Muscle layer of duodenum (tissue), 2 donors: ENCODE measurements around the gene PIGO.
A peak's percentile ranks its signal among the peaks of the same experiment; 100 is the strongest.

Source experiments
- H3K27ac ChIP-seq: one replicate; pipeline ENCODE4 v1.7.0; 2013; ENCODE audit warnings: mild to moderate bottlenecking, low read length
- H3K27me3 ChIP-seq: one replicate; pipeline ENCODE4 v1.7.0; 2013; ENCODE audit warnings: low read depth, mild to moderate bottlenecking, control low read depth, low read length
- H3K36me3 ChIP-seq, 2 donors: one replicate each; pipeline ENCODE4 v1.7.0; 2013; ENCODE audit warnings: low read length in 2 of 2, control low read depth in 1 of 2, mild to moderate bottlenecking in 1 of 2; ENCODE audit not compliant: insufficient read depth in 2 of 2, control insufficient read depth in 1 of 2
- H3K4me1 ChIP-seq, 2 donors: one replicate each; pipeline ENCODE4 v1.7.0; 2013; ENCODE audit warnings: low read length in 2 of 2, mild to moderate bottlenecking in 2 of 2, control low read depth in 1 of 2, moderate library complexity in 1 of 2; ENCODE audit not compliant: insufficient read depth in 2 of 2, control insufficient read depth in 1 of 2
- H3K4me3 ChIP-seq, 2 donors: one replicate each; pipeline ENCODE4 v1.7.0; 2013; ENCODE audit warnings: low read length in 2 of 2, low read depth in 1 of 2, mild to moderate bottlenecking in 1 of 2
- H3K9me3 ChIP-seq, 2 donors: one replicate each; pipeline ENCODE4 v1.7.0; 2013; ENCODE audit warnings: low read length in 2 of 2, control low read depth in 1 of 2, mild to moderate bottlenecking in 1 of 2; ENCODE audit not compliant: control insufficient read depth in 1 of 2
- donor health status: healthy.

Gene PIGO

GRCh38 chr9:35114113-35114839 is 17.9 kb upstream of the PIGO start:
- H3K27ac ChIP-seq = peak overlapping the region; percentile 95
- H3K9me3 ChIP-seq = no peaks in the 10 kb centered on the region
- H3K4me3 ChIP-seq = peak overlapping the region; percentile 83 to 86
- peaks cover 0 to 4% of the 10 kb centered on the region in 2 donors for H3K36me3 ChIP-seq
- H3K4me1 ChIP-seq = peaks cover 30 to 52% of the 10 kb centered on the region in 2 donors
- H3K27me3 ChIP-seq = no peaks in the 10 kb centered on the region

GRCh38 chr9:35112257-35113020 is 16.0 kb upstream of the PIGO start:
- Histone ChIP-seq H3K9me3 (no peaks in the 10 kb centered on the region), H3K27ac (peak overlapping the region; percentile 86), H3K4me3 (peak overlapping the region in 1 of 2 donors; percentile 76), H3K36me3 (peaks cover 0 to 18% of the 10 kb centered on the region in 2 donors), H3K4me1 (peaks cover 30 to 52% of the 10 kb centered on the region in 2 donors), H3K27me3 (no peaks in the 10 kb centered on the region)

GRCh38 chr9:35111001-35111933 is 14.9 kb upstream of the PIGO start:
- Histone ChIP-seq H3K27me3 (no peaks in the 10 kb centered on the region), H3K9me3 (no peaks in the 10 kb centered on the region), H3K4me3 (peak overlapping the region; percentile 76 to 77), H3K27ac (peak overlapping the region; percentile 89), H3K4me1 (peaks cover 30 to 52% of the 10 kb centered on the region in 2 donors), H3K36me3 (peaks cover 7 to 29% of the 10 kb centered on the region in 2 donors)

GRCh38 chr9:35110327-35110761 is 14.0 kb upstream of the PIGO start:
- H3K27ac ChIP-seq = peak overlapping the region; percentile 89
- no peaks in the 10 kb centered on the region for H3K9me3 ChIP-seq
- H3K36me3 ChIP-seq = peaks cover 14 to 38% of the 10 kb centered on the region in 2 donors
- peaks cover 30 to 49% of the 10 kb centered on the region in 2 donors for H3K4me1 ChIP-seq
- no peaks in the 10 kb centered on the region for H3K27me3 ChIP-seq
- H3K4me3 ChIP-seq = peak overlapping the region; percentile 76 to 77

GRCh38 chr9:35108946-35109575 is 12.7 kb upstream of the PIGO start:
- Histone ChIP-seq H3K9me3 (no peaks in the 10 kb centered on the region), H3K27ac (no peak overlapping the region), H3K4me1 (peaks cover 22 to 37% of the 10 kb centered on the region in 2 donors), H3K36me3 (peaks cover 22 to 47% of the 10 kb centered on the region in 2 donors), H3K4me3 (no peak overlapping the region), H3K27me3 (no peaks in the 10 kb centered on the region)

GRCh38 chr9:35108461-35108860 is 12.1 kb upstream of the PIGO start:
- H3K36me3 ChIP-seq = peaks cover 22 to 47% of the 10 kb centered on the region in 2 donors
- no peak overlapping the region for H3K27ac ChIP-seq
- H3K4me1 ChIP-seq = peaks cover 20 to 34% of the 10 kb centered on the region in 2 donors
- no peaks in the 10 kb centered on the region for H3K9me3 ChIP-seq
- H3K4me3 ChIP-seq = no peak overlapping the region
- H3K27me3 ChIP-seq = no peaks in the 10 kb centered on the region

GRCh38 chr9:35107297-35108290 is 11.2 kb upstream of the PIGO start:
- no peaks in the 10 kb centered on the region for H3K9me3 ChIP-seq
- H3K27me3 ChIP-seq = no peaks in the 10 kb centered on the region
- no peak overlapping the region for H3K4me3 ChIP-seq
- H3K4me1 ChIP-seq = peaks cover 17 to 32% of the 10 kb centered on the region in 2 donors
- no peak overlapping the region for H3K27ac ChIP-seq
- H3K36me3 ChIP-seq = peaks cover 22 to 47% of the 10 kb centered on the region in 2 donors

- H3K9me3 ChIP-seq = no peaks in the 10 kb centered on the region
- H3K27ac ChIP-seq = no peak overlapping the region
- no peak overlapping the region for H3K4me3 ChIP-seq
- peaks cover 18 to 34% of the 10 kb centered on the region in 2 donors for H3K4me1 ChIP-seq
- peaks cover 22 to 46% of the 10 kb centered on the region in 2 donors for H3K36me3 ChIP-seq
- H3K27me3 ChIP-seq = no peaks in the 10 kb centered on the region
Observed at GRCh38 chr9:35106343-35106730, 9.9 kb upstream of the PIGO start.

GRCh38 chr9:35105571-35106342 is 9.4 kb upstream of the PIGO start:
- Histone ChIP-seq H3K9me3 (no peaks in the 10 kb centered on the region), H3K27ac (no peak overlapping the region), H3K4me1 (peaks cover 16 to 34% of the 10 kb centered on the region in 2 donors), H3K36me3 (peaks cover 25 to 52% of the 10 kb centered on the region in 2 donors), H3K4me3 (no peak overlapping the region), H3K27me3 (no peaks in the 10 kb centered on the region)
